EH (cell line): ENCODE results near the gene NAGPA.
"Not testable (repeated sequence)": the region's sequence is repeated elsewhere in the genome, so short reads cannot be mapped to it uniquely, and the experiment has no call there.

ENCODE experiments used
- DNase-seq: peaks from one replicate; pipeline ENCODE4 v3.0.0-alpha.2; 2015; ENCODE audit warnings: low read depth

Gene NAGPA

GRCh38 chr16:5033256-5034166 lies at the start of gene NAGPA:
NAGPA (minus strand) TSS chr16:5033935; CDS start chr16:5033914, 21 bp downstream.
- DNase-seq, result peak; percentile 84

- DNase-seq, result not testable (repeated sequence)
Observed at GRCh38 chr16:5080996-5081395, 47.3 kb upstream of the NAGPA start.

GRCh38 chr16:5080461-5080860 lies 46.7 kb upstream of the NAGPA start:
- DNase-seq, result not testable (repeated sequence)

DNA sequence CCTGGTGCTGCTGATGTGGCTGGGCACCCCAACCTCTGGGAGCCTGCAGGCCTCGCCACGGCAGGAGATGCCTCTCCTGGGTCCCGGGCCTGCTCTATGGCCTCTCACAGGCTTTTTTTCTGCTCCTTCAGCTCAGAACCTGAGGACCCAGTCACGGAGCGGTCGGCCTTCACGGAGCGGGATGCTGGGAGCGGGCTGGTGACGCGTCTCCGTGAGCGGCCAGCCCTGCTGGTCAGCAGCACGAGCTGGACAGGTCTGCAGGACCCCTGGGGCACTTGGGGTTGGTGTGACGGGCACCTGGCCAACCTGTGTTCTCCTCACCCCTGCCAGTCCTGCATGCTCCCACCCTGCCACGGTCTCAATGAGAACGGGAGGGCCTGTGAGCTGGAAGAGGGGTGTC lies 44.9 kb upstream of the NAGPA start:
- DNase-seq, result no peak

DNA sequence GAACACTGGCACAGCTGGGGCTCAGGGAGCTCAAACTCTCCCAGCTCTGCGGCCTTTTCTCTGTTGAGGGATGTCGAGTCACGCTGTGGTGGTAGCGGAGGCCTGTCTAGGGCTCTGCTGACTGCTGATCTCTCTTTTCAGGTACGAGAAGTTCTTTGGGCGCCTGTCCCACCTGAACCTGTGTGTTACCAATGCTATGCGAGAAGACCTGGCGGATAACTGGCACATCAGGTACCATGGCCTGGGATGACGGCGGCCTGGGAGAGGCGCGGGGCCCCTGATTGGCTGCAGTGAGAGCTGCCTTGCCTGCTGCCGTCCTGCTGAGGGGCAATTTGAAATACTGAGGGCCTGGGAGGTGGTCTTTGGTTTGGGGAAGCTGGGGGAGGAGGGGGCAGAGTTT lies 43.6 kb upstream of the NAGPA start:
- no peak for DNase-seq

- no peak for DNase-seq
Observed at GRCh38 chr16:5075637-5076036, 41.9 kb upstream of the NAGPA start.

- not testable (repeated sequence) for DNase-seq
Observed at GRCh38 chr16:5073771-5074170, 40.0 kb upstream of the NAGPA start.

DNA sequence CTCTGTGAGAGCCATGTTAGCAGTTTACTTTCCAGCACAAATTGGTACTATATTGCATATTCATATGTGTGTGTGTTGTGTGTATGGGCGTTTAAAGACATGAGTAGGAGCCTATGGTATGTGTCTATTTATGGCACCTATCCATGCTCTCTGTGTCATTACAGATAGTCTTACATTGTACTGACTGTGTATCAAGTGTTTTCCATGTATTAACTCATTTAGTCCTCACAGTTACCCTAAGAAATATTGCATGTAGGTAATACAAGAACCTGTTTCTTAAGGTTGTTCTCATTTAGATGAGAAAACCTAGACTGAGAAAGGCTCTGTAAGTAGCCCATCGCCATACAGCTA lies 39.5 kb upstream of the NAGPA start:
- peak; percentile 46 for DNase-seq

DNA sequence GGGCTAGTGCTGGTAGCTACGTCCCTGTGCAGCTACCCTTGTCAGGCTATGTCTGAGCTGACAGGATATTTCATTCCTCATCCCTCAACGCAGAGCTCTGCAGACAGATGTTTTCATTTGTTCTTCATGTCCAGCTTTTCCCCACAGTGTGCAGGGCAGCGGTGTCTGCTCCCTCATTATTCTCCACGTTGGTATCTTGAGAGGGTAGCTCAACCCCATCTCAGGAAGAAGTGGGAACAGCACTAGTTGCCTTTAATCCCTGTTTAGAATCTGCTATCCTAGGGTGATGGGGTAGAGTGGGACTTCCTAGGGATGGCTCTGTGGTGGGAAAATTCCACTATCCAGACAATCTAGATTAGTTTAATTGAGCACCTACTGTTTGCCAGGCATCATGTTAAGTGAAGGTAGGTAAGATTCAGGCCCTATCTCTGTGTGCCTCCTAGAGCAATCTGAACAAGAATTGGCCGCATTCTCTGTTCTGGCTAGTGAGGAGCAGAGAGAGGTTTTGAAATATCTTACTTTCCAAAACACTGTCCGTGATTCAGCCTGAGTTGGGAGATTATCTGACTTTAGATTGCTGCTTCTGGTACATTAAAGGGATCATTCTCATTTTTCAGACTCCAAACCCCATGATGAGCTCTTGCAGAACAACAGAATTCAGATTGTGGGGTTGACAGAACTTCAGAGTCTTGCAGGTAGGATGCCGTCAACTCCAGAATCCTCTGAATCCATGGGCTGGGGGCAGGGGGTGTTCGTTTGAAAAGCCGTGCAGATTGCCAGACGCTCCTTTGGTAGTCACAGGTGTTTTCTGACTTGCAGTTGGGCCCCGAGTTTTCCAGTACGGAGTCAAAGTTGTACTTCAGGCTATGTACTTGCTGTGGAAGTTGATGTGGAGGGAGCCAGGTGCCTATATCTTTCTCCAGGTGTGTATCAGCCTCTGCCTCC lies 38.9 kb upstream of the NAGPA start:
- no peak for DNase-seq

DNA sequence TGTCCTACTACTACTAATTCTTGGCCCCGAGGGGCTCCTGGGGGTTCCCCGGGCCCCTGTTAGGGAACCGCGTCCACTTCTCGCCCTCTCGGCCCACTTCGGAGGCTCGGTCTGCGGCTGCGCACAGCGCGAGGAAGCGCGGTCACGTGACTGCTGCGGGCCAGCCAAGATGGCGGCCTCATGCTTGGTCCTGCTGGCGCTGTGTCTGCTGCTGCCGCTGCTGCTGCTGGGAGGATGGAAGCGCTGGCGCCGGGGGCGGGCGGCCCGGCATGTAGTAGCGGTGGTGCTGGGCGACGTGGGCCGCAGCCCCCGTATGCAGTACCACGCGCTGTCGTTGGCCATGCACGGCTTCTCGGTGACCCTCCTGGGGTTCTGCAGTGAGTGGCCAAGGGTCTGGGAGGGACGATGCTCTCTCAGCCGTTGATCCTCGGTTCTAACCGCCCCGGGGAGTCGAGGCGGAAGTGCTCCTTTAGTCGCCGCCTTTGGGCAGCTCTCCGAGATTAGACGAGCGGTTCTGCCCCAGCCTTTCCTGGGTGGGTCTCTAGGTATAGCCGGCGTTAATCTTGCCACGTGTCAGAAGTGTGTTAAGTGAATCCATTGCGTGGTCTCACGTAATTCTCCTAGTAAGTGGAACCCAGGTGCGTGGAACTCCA lies 38.1 kb upstream of the NAGPA start, which contains the start of gene ALG1:
Gene ALG1 (plus strand): TSS at position 163 of the 653 bp plus-strand sequence. CDS start 7 bp downstream, at position 170.
- DNase-seq, result peak; percentile 86

DNA sequence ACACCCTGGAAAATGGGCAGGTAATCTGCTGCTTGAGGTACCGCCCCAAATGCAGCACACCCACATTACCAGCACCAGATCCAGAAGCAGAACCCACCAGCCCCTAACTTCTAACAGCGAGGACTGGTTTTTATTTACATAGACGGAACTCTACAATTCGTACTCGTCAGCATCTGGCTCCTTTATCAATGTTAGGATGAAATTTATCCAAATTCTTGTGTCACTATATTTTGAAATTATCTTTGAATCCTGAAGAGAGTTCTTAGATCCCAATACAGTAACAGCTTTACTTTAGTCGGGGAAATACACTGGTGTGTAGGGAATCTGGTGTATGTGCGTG lies 37.6 kb upstream of the NAGPA start:
- DNase-seq, result no peak

DNA sequence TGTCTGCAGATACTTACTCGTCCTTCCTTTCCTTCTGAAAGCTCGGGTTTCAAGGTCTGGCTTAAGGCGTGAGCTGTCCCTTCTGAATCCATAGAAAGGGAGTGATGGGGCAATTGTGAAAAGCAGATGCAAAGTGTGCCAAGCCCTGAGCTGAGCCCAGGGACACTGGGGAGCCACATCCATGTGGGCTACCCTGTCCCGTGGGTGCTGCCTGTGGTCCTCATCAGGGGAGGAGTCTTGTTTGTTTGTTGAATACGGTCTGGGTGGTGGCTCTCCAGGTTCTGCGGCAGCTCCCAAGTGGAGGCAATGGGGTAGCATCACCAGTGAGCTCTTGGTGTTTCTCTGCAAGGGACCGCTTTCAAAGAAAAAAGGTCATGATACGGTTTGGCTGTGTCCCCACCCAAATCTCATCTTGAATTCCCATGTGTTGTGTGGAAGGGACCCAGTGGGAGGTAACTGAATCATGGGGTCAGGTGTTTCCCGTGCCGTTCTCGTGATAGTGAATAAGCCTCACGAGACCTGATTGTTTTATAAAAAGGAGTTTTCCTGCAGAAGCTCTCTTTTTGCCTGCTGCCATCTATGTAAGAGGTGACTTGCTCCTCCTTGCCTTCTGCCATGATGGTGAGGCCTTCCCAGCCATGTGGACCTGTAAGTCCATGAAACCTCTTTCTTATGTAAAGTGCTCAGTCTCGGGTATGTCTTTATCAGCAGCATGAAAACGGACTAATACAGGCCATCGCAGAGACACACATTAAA lies 36.9 kb upstream of the NAGPA start:
- no peak for DNase-seq

DNA sequence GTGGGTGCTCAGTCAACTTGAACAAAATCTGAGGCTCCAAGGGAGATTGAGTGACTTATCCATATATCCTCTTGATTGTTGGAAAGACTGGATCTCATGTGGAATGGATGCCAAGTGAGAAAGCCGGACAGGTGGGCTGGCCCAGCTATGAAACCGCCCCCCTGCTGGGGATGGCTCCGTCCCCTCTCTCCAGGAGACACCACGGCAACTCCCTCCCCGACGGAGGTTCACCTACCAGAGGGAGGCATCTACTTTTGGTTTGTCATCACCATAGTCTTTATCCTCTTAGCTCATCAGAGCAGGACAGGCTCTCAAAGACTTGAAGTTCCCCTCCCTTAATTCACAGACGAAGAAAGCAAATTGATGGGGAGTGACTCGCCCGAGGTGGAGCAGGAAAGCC lies 36.1 kb upstream of the NAGPA start:
- DNase-seq, result no peak

DNA sequence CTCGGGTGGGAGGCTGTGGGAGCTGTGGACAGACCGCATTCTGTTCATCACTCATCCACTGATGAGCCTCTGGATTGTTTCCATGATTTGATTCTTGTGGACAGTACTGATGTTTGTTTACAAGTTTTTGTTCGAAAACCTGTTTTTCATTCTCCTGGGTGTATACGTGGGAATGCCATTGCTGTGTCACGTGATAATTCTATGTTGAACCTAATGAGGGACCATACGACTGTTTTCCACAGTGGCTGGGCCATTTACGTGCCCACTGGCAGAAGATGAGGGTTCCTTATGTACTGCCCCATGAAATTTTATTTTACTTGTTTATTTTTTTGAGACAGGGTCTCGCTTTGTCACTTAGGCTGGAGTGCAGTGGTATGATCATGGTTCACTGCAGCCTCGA lies 35.3 kb upstream of the NAGPA start:
- DNase-seq, result no peak

DNA sequence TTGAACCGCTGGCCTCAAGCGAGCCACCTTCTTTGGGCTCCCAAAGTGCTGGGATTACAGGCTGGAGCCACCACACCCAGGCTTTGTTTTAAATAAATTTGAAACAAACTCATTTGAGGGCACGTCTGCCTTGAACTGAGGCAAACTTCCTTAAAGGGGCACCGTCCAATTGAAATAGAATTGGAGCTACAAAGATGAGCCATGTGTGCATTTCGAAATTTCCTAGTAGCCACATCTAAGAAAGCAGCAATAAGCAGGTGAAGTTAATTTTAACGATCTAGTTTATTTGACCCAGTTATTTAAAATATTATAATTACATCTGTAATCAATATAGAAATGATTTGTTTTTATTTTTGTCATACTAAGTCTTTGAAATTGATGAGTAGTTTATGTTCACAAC lies 32.8 kb upstream of the NAGPA start:
- DNase-seq, result no peak

DNA sequence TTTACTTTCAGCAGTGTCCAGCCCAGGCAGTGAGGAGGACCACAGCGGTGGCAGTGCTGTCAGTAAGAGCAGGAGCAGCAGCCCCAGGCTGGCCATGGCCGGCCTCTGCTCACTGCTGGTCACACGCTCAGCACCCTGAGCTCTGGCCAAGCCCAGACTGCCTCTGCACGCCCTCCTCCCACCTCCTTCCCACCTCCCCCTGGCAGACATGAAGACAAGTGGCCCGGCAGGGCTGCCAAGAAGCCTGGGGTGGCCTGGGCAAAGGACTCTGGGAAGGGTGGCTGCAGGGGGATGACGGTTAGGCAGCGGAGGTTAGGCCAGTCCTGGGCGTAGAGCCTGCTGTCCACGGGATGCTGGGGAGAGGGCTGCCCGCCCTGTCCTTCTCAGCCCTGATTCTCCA lies 32.1 kb upstream of the NAGPA start, which contains the start of gene C16orf89:
Gene C16orf89 (minus strand): TSS at position 144 of the 400 bp plus-strand sequence. CDS start 48 bp downstream, at position 96.
- DNase-seq, result no peak

GRCh38 chr16:5065326-5065725 lies 31.6 kb upstream of the NAGPA start:
- no peak for DNase-seq

GRCh38 chr16:5064915-5065314 lies 31.2 kb upstream of the NAGPA start:
- DNase-seq, result no peak

GRCh38 chr16:5062790-5063765 lies 29.3 kb upstream of the NAGPA start:
- DNase-seq, result no peak

DNA sequence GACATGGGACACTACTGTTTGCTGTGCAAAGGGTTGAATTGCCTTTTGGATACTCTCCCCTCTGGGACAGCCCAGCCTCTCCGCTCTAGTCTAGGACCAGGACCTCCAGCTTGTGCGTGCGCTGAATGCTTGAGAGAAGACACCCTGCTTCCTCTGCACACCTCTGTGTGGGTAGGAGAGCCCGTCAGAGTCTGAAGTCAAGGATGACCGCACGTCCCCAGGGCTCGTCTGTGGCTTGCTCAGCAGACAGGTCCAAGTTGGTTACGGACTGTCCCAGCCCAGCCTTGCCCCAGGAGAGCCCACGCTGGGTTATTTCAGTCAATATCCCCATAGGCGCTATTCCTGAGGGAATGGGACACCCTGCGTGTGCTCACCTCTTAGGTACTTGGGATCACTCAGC lies 28.3 kb upstream of the NAGPA start:
- DNase-seq, result no peak
